ENCODE measurements around the gene NR2E1. TPM values are rescaled to one million over a fixed set of nuclear protein-coding genes. Genes with fewer than 3 reads are reported as not detected.

Gene NR2E1
- total RNA-seq, 1 experiment from 2014 or later, result not detected

- ChIA-PET CTCF (interaction anchor here (0.6 to 3.2 kb wide), 23 partner anchors 9 to 363 kb away, joined by 3 to 53 read pairs (median 6); partner anchors contain the start of gene NR2E1), POLR2A (interaction anchor here (0.6 to 1.8 kb wide), 5 partner anchors 9 to 120 kb away, joined by 3 to 5 read pairs (median 4); partner anchors contain the start of genes AFG1L and NR2E1)
- TF ChIP-seq ESRRA (CRISPR knock-in tag; IDR thresholded peaks at IDR 0.05; ENCODE audit: borderline replicate concordance) (0 out of 2 replicates have a peak, but pooled peaks have one; percentile 46), ZNF232 (CRISPR knock-in tag; IDR thresholded peaks at IDR 0.05) (peak; percentile 71; the same call in 1 of the 2 replicates), MXD4 (CRISPR knock-in tag; IDR thresholded peaks at IDR 0.05; ENCODE audit: borderline replicate concordance) (no peak), ETV6 (CRISPR knock-in tag; IDR thresholded peaks at IDR 0.05) (0 out of 2 replicates have a peak, but pooled peaks have one; percentile 34)
- TF ChIP-seq, protein P1, sequence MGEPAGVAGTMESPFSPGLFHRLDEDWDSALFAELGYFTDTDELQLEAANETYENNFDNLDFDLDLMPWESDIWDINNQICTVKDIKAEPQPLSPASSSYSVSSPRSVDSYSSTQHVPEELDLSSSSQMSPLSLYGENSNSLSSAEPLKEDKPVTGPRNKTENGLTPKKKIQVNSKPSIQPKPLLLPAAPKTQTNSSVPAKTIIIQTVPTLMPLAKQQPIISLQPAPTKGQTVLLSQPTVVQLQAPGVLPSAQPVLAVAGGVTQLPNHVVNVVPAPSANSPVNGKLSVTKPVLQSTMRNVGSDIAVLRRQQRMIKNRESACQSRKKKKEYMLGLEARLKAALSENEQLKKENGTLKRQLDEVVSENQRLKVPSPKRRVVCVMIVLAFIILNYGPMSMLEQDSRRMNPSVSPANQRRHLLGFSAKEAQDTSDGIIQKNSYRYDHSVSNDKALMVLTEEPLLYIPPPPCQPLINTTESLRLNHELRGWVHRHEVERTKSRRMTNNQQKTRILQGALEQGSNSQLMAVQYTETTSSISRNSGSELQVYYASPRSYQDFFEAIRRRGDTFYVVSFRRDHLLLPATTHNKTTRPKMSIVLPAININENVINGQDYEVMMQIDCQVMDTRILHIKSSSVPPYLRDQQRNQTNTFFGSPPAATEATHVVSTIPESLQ (CRISPR knock-in tag; IDR thresholded peaks at IDR 0.05), result no peak
- ATAC-seq (peak; percentile 53), DNase-seq (ENCODE audit: low spot score) (peak; percentile 82)
- no peak overlapping the region for H3K27ac Mint-ChIP-seq
- no peaks in the 10 kb centered on the region for H3K9me3 Mint-ChIP-seq
- peaks cover 60% of the 10 kb centered on the region for H3K4me1 Mint-ChIP-seq
- 0 out of 2 replicates have a peak, but pooled peaks cover 3% of the 10 kb centered on the region for H3K36me3 Mint-ChIP-seq
- peaks cover 99% of the 10 kb centered on the region for H3K27me3 Mint-ChIP-seq (ENCODE audit: low read depth)
- H3K4me3 Mint-ChIP-seq, result peak overlapping the region; percentile 72
These were observed 8.8 kb downstream of the NR2E1 start for GRCh38 chr6:108174371-108175175.

DNA sequence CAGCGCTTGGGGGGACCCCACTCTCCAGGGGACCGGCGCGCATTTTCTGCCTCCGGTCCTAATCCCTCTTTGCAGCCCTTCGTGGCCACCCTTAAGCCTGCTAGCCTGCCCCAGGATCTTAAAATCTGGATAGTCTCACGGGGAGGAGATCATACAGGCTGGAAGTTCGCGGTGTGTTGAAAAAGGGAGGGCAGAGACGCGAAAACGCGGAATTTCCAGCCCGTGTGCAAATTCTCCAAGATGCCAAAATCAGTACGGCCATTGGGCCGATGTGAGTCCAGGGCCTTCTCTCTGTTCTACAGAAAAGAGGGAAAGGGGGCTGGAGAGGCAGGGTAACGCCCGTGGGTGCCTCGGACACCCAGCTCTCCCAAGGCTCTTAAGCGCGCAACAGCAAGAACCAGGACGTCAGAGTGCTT lies 9.4 kb downstream of the NR2E1 start:
- no peak for ATAC-seq
- CTCF ChIA-PET, result interaction anchor here (0.6 to 3.2 kb wide), 30 partner anchors 10 to 362 kb away, joined by 3 to 53 read pairs (median 4); partner anchors contain the start of gene NR2E1
- no peaks in the 10 kb centered on the region for H3K9me3 Mint-ChIP-seq
- H3K36me3 Mint-ChIP-seq, result 0 out of 2 replicates have a peak, but pooled peaks cover 3% of the 10 kb centered on the region
- no peak for DNase-seq (ENCODE audit: low spot score)
- POLR2A ChIA-PET, result interaction anchor here (1.0 to 1.8 kb wide), 3 partner anchors 10 to 119 kb away, joined by 3 to 5 read pairs (median 4); partner anchors contain the start of genes AFG1L and NR2E1
- peaks cover 98% of the 10 kb centered on the region for H3K27me3 Mint-ChIP-seq (ENCODE audit: low read depth)
- peaks cover 64% of the 10 kb centered on the region for H3K4me1 Mint-ChIP-seq
- H3K27ac Mint-ChIP-seq, result no peak overlapping the region
- H3K4me3 Mint-ChIP-seq, result peak overlapping the region; percentile 72
- no peak for TF ChIP-seq CTCF (IDR thresholded peaks at IDR 0.05)
- no peak for TF ChIP-seq ZBTB21 (CRISPR knock-in tag; IDR thresholded peaks at IDR 0.05; ENCODE audit: borderline replicate concordance)
- no peak for TF ChIP-seq FOXK1 (CRISPR knock-in tag; IDR thresholded peaks at IDR 0.05)
- TF ChIP-seq, protein P2, sequence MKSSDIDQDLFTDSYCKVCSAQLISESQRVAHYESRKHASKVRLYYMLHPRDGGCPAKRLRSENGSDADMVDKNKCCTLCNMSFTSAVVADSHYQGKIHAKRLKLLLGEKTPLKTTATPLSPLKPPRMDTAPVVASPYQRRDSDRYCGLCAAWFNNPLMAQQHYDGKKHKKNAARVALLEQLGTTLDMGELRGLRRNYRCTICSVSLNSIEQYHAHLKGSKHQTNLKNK (CRISPR knock-in tag; IDR thresholded peaks at IDR 0.05), result no peak
- no peak for TF ChIP-seq ZNF317 (CRISPR knock-in tag; IDR thresholded peaks at IDR 0.05; ENCODE audit: borderline replicate concordance, low read depth)
- TF ChIP-seq GRHL2 (CRISPR knock-in tag; IDR thresholded peaks at IDR 0.05; ENCODE audit: insufficient replicate concordance, severe bottlenecking), result no peak
- TF ChIP-seq, protein P3, sequence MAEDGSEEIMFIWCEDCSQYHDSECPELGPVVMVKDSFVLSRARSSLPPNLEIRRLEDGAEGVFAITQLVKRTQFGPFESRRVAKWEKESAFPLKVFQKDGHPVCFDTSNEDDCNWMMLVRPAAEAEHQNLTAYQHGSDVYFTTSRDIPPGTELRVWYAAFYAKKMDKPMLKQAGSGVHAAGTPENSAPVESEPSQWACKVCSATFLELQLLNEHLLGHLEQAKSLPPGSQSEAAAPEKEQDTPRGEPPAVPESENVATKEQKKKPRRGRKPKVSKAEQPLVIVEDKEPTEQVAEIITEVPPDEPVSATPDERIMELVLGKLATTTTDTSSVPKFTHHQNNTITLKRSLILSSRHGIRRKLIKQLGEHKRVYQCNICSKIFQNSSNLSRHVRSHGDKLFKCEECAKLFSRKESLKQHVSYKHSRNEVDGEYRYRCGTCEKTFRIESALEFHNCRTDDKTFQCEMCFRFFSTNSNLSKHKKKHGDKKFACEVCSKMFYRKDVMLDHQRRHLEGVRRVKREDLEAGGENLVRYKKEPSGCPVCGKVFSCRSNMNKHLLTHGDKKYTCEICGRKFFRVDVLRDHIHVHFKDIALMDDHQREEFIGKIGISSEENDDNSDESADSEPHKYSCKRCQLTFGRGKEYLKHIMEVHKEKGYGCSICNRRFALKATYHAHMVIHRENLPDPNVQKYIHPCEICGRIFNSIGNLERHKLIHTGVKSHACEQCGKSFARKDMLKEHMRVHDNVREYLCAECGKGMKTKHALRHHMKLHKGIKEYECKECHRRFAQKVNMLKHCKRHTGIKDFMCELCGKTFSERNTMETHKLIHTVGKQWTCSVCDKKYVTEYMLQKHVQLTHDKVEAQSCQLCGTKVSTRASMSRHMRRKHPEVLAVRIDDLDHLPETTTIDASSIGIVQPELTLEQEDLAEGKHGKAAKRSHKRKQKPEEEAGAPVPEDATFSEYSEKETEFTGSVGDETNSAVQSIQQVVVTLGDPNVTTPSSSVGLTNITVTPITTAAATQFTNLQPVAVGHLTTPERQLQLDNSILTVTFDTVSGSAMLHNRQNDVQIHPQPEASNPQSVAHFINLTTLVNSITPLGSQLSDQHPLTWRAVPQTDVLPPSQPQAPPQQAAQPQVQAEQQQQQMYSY (CRISPR knock-in tag; IDR thresholded peaks at IDR 0.05), result no peak
- no peak for TF ChIP-seq KAT7 (CRISPR knock-in tag; IDR thresholded peaks at IDR 0.05; ENCODE audit: borderline replicate concordance)
- no peak for TF ChIP-seq EMX1 (CRISPR knock-in tag; IDR thresholded peaks at IDR 0.05)
- TF ChIP-seq, protein P4, sequence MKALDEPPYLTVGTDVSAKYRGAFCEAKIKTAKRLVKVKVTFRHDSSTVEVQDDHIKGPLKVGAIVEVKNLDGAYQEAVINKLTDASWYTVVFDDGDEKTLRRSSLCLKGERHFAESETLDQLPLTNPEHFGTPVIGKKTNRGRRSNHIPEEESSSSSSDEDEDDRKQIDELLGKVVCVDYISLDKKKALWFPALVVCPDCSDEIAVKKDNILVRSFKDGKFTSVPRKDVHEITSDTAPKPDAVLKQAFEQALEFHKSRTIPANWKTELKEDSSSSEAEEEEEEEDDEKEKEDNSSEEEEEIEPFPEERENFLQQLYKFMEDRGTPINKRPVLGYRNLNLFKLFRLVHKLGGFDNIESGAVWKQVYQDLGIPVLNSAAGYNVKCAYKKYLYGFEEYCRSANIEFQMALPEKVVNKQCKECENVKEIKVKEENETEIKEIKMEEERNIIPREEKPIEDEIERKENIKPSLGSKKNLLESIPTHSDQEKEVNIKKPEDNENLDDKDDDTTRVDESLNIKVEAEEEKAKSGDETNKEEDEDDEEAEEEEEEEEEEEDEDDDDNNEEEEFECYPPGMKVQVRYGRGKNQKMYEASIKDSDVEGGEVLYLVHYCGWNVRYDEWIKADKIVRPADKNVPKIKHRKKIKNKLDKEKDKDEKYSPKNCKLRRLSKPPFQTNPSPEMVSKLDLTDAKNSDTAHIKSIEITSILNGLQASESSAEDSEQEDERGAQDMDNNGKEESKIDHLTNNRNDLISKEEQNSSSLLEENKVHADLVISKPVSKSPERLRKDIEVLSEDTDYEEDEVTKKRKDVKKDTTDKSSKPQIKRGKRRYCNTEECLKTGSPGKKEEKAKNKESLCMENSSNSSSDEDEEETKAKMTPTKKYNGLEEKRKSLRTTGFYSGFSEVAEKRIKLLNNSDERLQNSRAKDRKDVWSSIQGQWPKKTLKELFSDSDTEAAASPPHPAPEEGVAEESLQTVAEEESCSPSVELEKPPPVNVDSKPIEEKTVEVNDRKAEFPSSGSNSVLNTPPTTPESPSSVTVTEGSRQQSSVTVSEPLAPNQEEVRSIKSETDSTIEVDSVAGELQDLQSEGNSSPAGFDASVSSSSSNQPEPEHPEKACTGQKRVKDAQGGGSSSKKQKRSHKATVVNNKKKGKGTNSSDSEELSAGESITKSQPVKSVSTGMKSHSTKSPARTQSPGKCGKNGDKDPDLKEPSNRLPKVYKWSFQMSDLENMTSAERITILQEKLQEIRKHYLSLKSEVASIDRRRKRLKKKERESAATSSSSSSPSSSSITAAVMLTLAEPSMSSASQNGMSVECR (CRISPR knock-in tag; IDR thresholded peaks at IDR 0.05; ENCODE audit: borderline replicate concordance), result no peak
- TF ChIP-seq USF1 (CRISPR knock-in tag; IDR thresholded peaks at IDR 0.05), result no peak

Data from WTC11 (cell line).